ENCODE results near the gene CCNG2. TPM values are rescaled to one million over a fixed set of nuclear protein-coding genes. Genes with fewer than 3 reads are reported as not detected.

The CCNG2 gene
- total and polyA plus RNA-seq, 2 of the 4 experiments (the other 2 are of a cell fraction), result 11.3 to 14.9 TPM

GRCh38 chr4:77201857-77202256 lies 44.9 kb downstream of the CCNG2 start:
- in situ Hi-C loops (cut with MboI; ENCODE audit: low sequenced_read_pairs) (loop anchor here (10.0 to 25.0 kb wide), 3 partner anchors 137 to 765 kb away; partner anchors contain the start of gene SHROOM3), intact Hi-C loops (cut with micrococcal nuclease) (loop anchor here (2.0 to 5.0 kb wide), 4 partner anchors 129 to 770 kb away; no protein-coding TSS in a partner anchor), dilution Hi-C loops (cut with HindIII; ENCODE audit: low sequenced_read_pairs, unreplicated experiment) (no loop called here)
- no peak overlapping the region for H2AK9ac ChIP-seq (replicated peaks; ENCODE audit: low read depth, low read length, poor library complexity)
- H3K4ac ChIP-seq (ENCODE audit: low read depth, low read length), result no peak overlapping the region
- no peak overlapping the region for H4K91ac ChIP-seq (ENCODE audit: insufficient read depth, low read depth, low read length)
- H4K5ac ChIP-seq (ENCODE audit: low read depth, low read length), result no peak overlapping the region
- TF ChIP-seq BHLHE40 (IDR thresholded peaks at IDR 0.05; ENCODE audit: low read depth, low read length) (no peak), MXI1 (IDR thresholded peaks at IDR 0.05; ENCODE audit: borderline replicate concordance, low read depth, low read length) (no peak), SMC3 (IDR thresholded peaks at IDR 0.05; ENCODE audit: low read depth, low read length) (no peak), FOS (IDR thresholded peaks at IDR 0.05; ENCODE audit: low read depth, low read length) (no peak), MAZ (IDR thresholded peaks at IDR 0.05; ENCODE audit: borderline replicate concordance, low read depth, low read length) (no peak), CEBPB (IDR thresholded peaks at IDR 0.05; ENCODE audit: low read depth, low read length) (no peak), POLR2A (IDR thresholded peaks at IDR 0.05; ENCODE audit: low read depth, low read length) (no peak), NFE2L2 (IDR thresholded peaks at IDR 0.05; ENCODE audit: low read depth, low read length) (no peak), USF2 (IDR thresholded peaks at IDR 0.05; ENCODE audit: low read depth, low read length) (no peak)
- no peak overlapping the region for H3K14ac ChIP-seq (replicated peaks; ENCODE audit: low read depth, low read length)
- H3K9me3 ChIP-seq (ENCODE audit: control insufficient read depth, insufficient read depth, low read length), result peaks cover 1% of the 10 kb centered on the region; the same call in 1 of the 2 replicates
- no peak overlapping the region for H2BK120ac ChIP-seq (ENCODE audit: low read depth, low read length)
- DNase-seq (no peak), ATAC-seq (ENCODE audit: low read depth) (no peak)
- ChIA-PET CTCF (no interaction called here), POLR2A (ENCODE audit: unreplicated experiment) (no interaction called here)
- no peak overlapping the region for H4K8ac ChIP-seq (ENCODE audit: low read depth in 2 of 2, low read length in 2 of 2)
- no peak overlapping the region for H2BK15ac ChIP-seq (ENCODE audit: low read depth, low read length)
- no peak overlapping the region for H3K9ac ChIP-seq (ENCODE audit: low read depth, low read length)
- peak overlapping the region; percentile 43; the same call in 1 of the 2 replicates for H2BK20ac ChIP-seq (ENCODE audit: low read depth, low read length)
- H3K23ac ChIP-seq (ENCODE audit: low read depth, low read length), result no peak overlapping the region
- H3K79me1 ChIP-seq (ENCODE audit: low read depth in 1 of 2, low read length in 2 of 2), result no peaks in the 10 kb centered on the region
- H3K27ac ChIP-seq (ENCODE audit: insufficient read depth, low read length), result no peak overlapping the region
- H3K4me3 ChIP-seq (ENCODE audit: insufficient read depth, low read depth, low read length), result no peak overlapping the region
- H4K20me1 ChIP-seq (ENCODE audit: insufficient read depth, low read length), result no peaks in the 10 kb centered on the region
- no peak overlapping the region for H3K18ac ChIP-seq (ENCODE audit: low read depth, low read length)
- H3K56ac ChIP-seq (ENCODE audit: extremely low read depth, insufficient read depth, low read length), result no peak overlapping the region
- no TSS peak for BruUV-seq (replicated peaks)
- no peak overlapping the region for H2AK5ac ChIP-seq (ENCODE audit: low read depth, low read length)
- no peak overlapping the region for H2BK5ac ChIP-seq (ENCODE audit: low read depth, low read length, poor library complexity, severe bottlenecking)
- H3K4me2 ChIP-seq (ENCODE audit: low read depth, low read length), result no peak overlapping the region
- no peaks in the 10 kb centered on the region for H3K9me1 ChIP-seq (ENCODE audit: insufficient read depth, low read length)
- no peaks in the 10 kb centered on the region for H3K36me3 ChIP-seq (ENCODE audit: control insufficient read depth, insufficient read depth, low read length)
- no peak overlapping the region for H2AFZ ChIP-seq (replicated peaks; ENCODE audit: low read length, poor library complexity)
- H3K4me1 ChIP-seq (ENCODE audit: control insufficient read depth, insufficient read depth, low read length), result no peaks in the 10 kb centered on the region
- no CpG with 5 or more reads among the region's 3 CpGs for WGBS, 2 experiments (ENCODE audit: extremely low coverage in 2 of 2, insufficient read length in 1 of 2)
- H3K27me3 ChIP-seq (ENCODE audit: control insufficient read depth, insufficient read depth, low read length), result peaks cover 45% of the 10 kb centered on the region

All from IMR-90 (cell line).